Right lobe of liver (tissue), 5 donors: ENCODE measurements around the gene ZNF594. TPM values are rescaled to one million over a fixed set of nuclear protein-coding genes. Genes with fewer than 3 reads are reported as not detected.

Experiments
- total RNA-seq, 6 experiments: library from RNA; depleted of rRNA in 2 of 6; stranded (reverse); fragments of >200 nt in 2 of 6; fragmentation: NEBNext Ultra II Directional in 3 of 6; extraction: Animal tissue kit (Norgen Biotek cat#: 25700) in 3 of 6; gene quantifications; one replicate each; pipeline versions ENCODE4 v1.1.0 to v1.2.4, GENCODE V29; 2016 to 2023
- donor health status: DM: no; HTN: no; CAD: no.
- donor health status: DM: no; HTN: no; CAD: no.
- donor health status: DM: no; HTN: yes; CAD: no.
- donor health status: DM: no; HTN: yes; CAD: no.

The ZNF594 gene
- total RNA-seq, 6 experiments from 2014 or later: 1.2 to 3.8 (median 2.2) TPM

Other genes starting within 250 kb of the ZNF594 start
- gene PFN1, start 243.3 kb downstream of the ZNF594 start, total RNA-seq: 1,000 to 10,000 TPM in 1 of 6 experiments, 100 to 1,000 TPM in 5; 221 to 1,037 (median 292) TPM
- 10 to 100 TPM; 54.7 to 69.8 (median 58.7) TPM for gene ENO3, start 240.7 kb downstream of the ZNF594 start, total RNA-seq
- gene SPAG7, start 224.1 kb downstream of the ZNF594 start, total RNA-seq: 10 to 100 TPM; 22.3 to 33.9 (median 26.4) TPM
- 10 to 100 TPM; 15.3 to 21.1 (median 17.7) TPM for gene CAMTA2, start 204.2 kb downstream of the ZNF594 start, total RNA-seq
- gene INCA1, start 194.3 kb downstream of the ZNF594 start, total RNA-seq: 1 to 10 TPM in 2 of 6 experiments, under 1 TPM in 3, not detected in 1; 0.83 to 1.3 (median 0.97) TPM
- gene KIF1C, start 193.9 kb downstream of the ZNF594 start, total RNA-seq: 100 to 1,000 TPM in 3 of 6 experiments, 10 to 100 TPM in 3; 59.8 to 112 (median 99.3) TPM
- gene SLC52A1, start 156.4 kb downstream of the ZNF594 start, total RNA-seq: under 1 TPM in 2 of 6 experiments, not detected in 4; 0.13 to 0.20 TPM
- gene ZFP3, start 113.4 kb downstream of the ZNF594 start, total RNA-seq: 1 to 10 TPM in 1 of 6 experiments, under 1 TPM in 5; 0.51 to 1.6 (median 0.87) TPM
- 1 to 10 TPM; 3.3 to 5.0 (median 4.5) TPM for gene ZNF232, start 80.0 kb downstream of the ZNF594 start, total RNA-seq
- under 1 TPM in 2 of 6 experiments, not detected in 4; 0.02 to 0.07 TPM for gene USP6, start 75.8 kb downstream of the ZNF594 start, total RNA-seq
- gene SCIMP, start 43.0 kb upstream of the ZNF594 start, total RNA-seq: 1 to 10 TPM; 1.0 to 9.9 (median 3.2) TPM
- 10 to 100 TPM; 15.5 to 25.4 (median 21.1) TPM for gene RABEP1, start 90.4 kb upstream of the ZNF594 start, total RNA-seq
- 10 to 100 TPM; 27.7 to 76.1 (median 52.3) TPM for gene NUP88, start 227.8 kb upstream of the ZNF594 start, total RNA-seq
- 10 to 100 TPM; 11.5 to 21.4 (median 14.8) TPM for gene RPAIN, start 228.3 kb upstream of the ZNF594 start, total RNA-seq
- gene C1QBP, start 247.3 kb upstream of the ZNF594 start, total RNA-seq: 100 to 1,000 TPM in 2 of 6 experiments, 10 to 100 TPM in 4; 60.2 to 163 (median 67.6) TPM